B cell (primary cell): ENCODE measurements around the gene HPS6. TPM values are rescaled to one million over a fixed set of nuclear protein-coding genes. Genes with fewer than 3 reads are reported as not detected.

Experiments
- ATAC-seq: fragments of 200-7000 bp; cut with Tn5 transposase; one replicate; pipeline ENCODE4 v1.10.0; 2021; ENCODE audit warnings: low read depth, mild to moderate bottlenecking, moderate number of reproducible peaks, moderate library complexity
- CTCF ChIA-PET: fragments of 350-600 bp; sonication (Branson Sonifier 250); formaldehyde crosslinking; loops from one replicate; lab custom pipeline; 2021; ENCODE audit warnings: antibody characterized with exemption, inconsistent platforms; lab: Charles Lee
- POLR2A ChIA-PET: fragments of 350-600 bp; sonication (Branson Sonifier 250); formaldehyde crosslinking; loops from one replicate; lab custom pipeline; 2021; ENCODE audit warnings: antibody characterized with exemption; lab: Charles Lee
- DNase-seq: peaks from one replicate; pipeline ENCODE4 v3.0.0; 2013
- H2AFZ ChIP-seq: 2 replicates; pipeline ENCODE4 v1.6.1; 2012; ENCODE audit warnings: mild to moderate bottlenecking, low read depth, low read length; ENCODE audit not compliant: insufficient read depth, poor library complexity, severe bottlenecking
- H3K27ac ChIP-seq, 2 donors: 1 replicate in 1 of 2; 2 replicates in 1 of 2; pipeline ENCODE4 v1.5.1; 2012 to 2013; ENCODE audit warnings: low read length in 2 of 2, mild to moderate bottlenecking in 2 of 2, moderate library complexity in 1 of 2
- H3K27me3 ChIP-seq, 4 experiments: fragments of 200-600 bp in 1 of 4; sonication (generic) in 1 of 4; replicated peaks in 1 of 4; 1 replicate in 2 of 4; 2 replicates in 2 of 4; pipeline versions ENCODE4 v1.6.1 to v1.7.0; 2013 to 2016; ENCODE audit warnings: low read length in 3 of 4, mild to moderate bottlenecking in 2 of 4, mixed read lengths in 1 of 4, moderate library complexity in 1 of 4; ENCODE audit not compliant: insufficient read depth in 4 of 4, control insufficient read depth in 3 of 4; ENCODE audit errors: control extremely low read depth in 1 of 4
- H3K36me3 ChIP-seq, 2 experiments: replicated peaks in 1 of 2; 1 replicate in 1 of 2; 2 replicates in 1 of 2; pipeline versions ENCODE4 v1.6.1 to v1.7.1; 2013; ENCODE audit warnings: low read length in 1 of 2; ENCODE audit not compliant: insufficient read depth in 2 of 2, control insufficient read depth in 1 of 2; ENCODE audit errors: control extremely low read depth in 1 of 2, extremely low read depth in 1 of 2
- H3K4me1 ChIP-seq, 2 donors: fragments of 200-600 bp in 1 of 2; sonication (generic) in 1 of 2; 1 replicate in 1 of 2; 2 replicates in 1 of 2; pipeline versions ENCODE4 v1.5.1 to v1.6.1; 2013 to 2017; ENCODE audit warnings: low read length in 2 of 2; ENCODE audit not compliant: control insufficient read depth in 2 of 2, insufficient read depth in 2 of 2
- H3K4me2 ChIP-seq: replicated peaks from 2 replicates; pipeline ENCODE3; 2012; ENCODE audit warnings: mild to moderate bottlenecking, low read depth, low read length; ENCODE audit not compliant: poor library complexity, severe bottlenecking
- H3K4me3 ChIP-seq, 5 experiments: fragments of 200-600 bp in 1 of 5; sonication (generic) in 1 of 5; 1 replicate in 3 of 5; 2 replicates in 2 of 5; pipeline versions ENCODE4 v1.5.1 to v1.7.0; 2011 to 2016; ENCODE audit warnings: low read length in 4 of 5, mild to moderate bottlenecking in 4 of 5, low read depth in 2 of 5, control low read depth in 1 of 5, moderate library complexity in 1 of 5; ENCODE audit not compliant: insufficient read depth in 1 of 5; ENCODE audit errors: control extremely low read depth in 1 of 5, extremely low read depth in 1 of 5
- H3K79me2 ChIP-seq: fragments of 200-600 bp; sonication (generic); one replicate; pipeline ENCODE4 v1.6.0; 2016; ENCODE audit warnings: low read length; ENCODE audit not compliant: control insufficient read depth, insufficient read depth
- H3K9ac ChIP-seq: fragments of 200-600 bp; sonication (generic); 2 replicates; pipeline ENCODE4 v1.6.1; 2017; ENCODE audit warnings: mild to moderate bottlenecking, low read length, moderate library complexity
- H3K9me3 ChIP-seq, 3 donors: one replicate each; pipeline versions ENCODE4 v1.6.1 to v1.7.1; 2013; ENCODE audit warnings: low read length in 2 of 3; ENCODE audit not compliant: control insufficient read depth in 2 of 3, insufficient read depth in 1 of 3; ENCODE audit errors: control extremely low read depth in 1 of 3
- H4K20me1 ChIP-seq: 2 replicates; pipeline ENCODE4 v1.6.0; 2012; ENCODE audit warnings: mild to moderate bottlenecking, low read length; ENCODE audit not compliant: insufficient read depth, control insufficient read depth, poor library complexity, severe bottlenecking
- H3K27ac Mint-ChIP-seq: one replicate; pipeline ENCODE4 v1.8.0; 2021; ENCODE audit warnings: mixed read lengths
- H3K27me3 Mint-ChIP-seq: one replicate; pipeline ENCODE4 v1.8.0; 2021; ENCODE audit warnings: mixed read lengths
- H3K4me1 Mint-ChIP-seq: one replicate; pipeline ENCODE4 v1.8.0; 2021; ENCODE audit warnings: mixed read lengths
- H3K4me3 Mint-ChIP-seq: one replicate; pipeline ENCODE4 v1.8.0; 2021; ENCODE audit warnings: mixed read lengths
- H3K9me3 Mint-ChIP-seq: one replicate; pipeline ENCODE4 v1.8.0; 2022; ENCODE audit warnings: mixed read lengths; ENCODE audit not compliant: insufficient read depth
- EZH2 ChIP-seq: IDR thresholded peaks from 2 replicates; pipeline ENCODE4 v1.6.1; 2012; ENCODE audit warnings: borderline replicate concordance, low read depth, mild to moderate bottlenecking, moderate library complexity, low read length; ENCODE audit not compliant: insufficient read depth, poor library complexity, severe bottlenecking
- WGBS: methylation state at CpG from one replicate; pipeline ENCODE4 v1.1.5; 2013; ENCODE audit warnings: missing lambda C conversion rate; ENCODE audit not compliant: insufficient coverage; 5-methylcytosine and 5-hydroxymethylcytosine counted together
- intact Hi-C: fragments of 100-400 bp; cut with micrococcal nuclease; formaldehyde crosslinking; loops from one replicate; pipeline ENCODE4 v1.10.0; 2022
- polyA plus RNA-seq: library from polyadenylated mRNA; depleted of rRNA; stranded (reverse); fragments of >200 nt; gene quantifications from 2 replicates; pipeline ENCODE4 v1.2.3, GENCODE V29; 2012
- total RNA-seq, 2 donors: library from RNA; stranded (reverse); fragments of 120-200 nt in 1 of 2; gene quantifications; 1 replicate in 1 of 2; 2 replicates in 1 of 2; pipeline versions ENCODE4 v1.2.3 to v1.2.4, GENCODE V29; 2013 to 2022
- TF ChIP-seq, protein P1 (sequence below): fragments of 200-600 bp; IDR thresholded peaks from one replicate; pipeline ENCODE4 v1.8.0; 2022; ENCODE audit warnings: antibody characterized with exemption, mild to moderate bottlenecking

The HPS6 gene
- total and polyA plus RNA-seq, 2 donors (not counting 1 experiment from before 2014, with no cell fraction given), result 2.8 to 29.5 TPM

DNA sequence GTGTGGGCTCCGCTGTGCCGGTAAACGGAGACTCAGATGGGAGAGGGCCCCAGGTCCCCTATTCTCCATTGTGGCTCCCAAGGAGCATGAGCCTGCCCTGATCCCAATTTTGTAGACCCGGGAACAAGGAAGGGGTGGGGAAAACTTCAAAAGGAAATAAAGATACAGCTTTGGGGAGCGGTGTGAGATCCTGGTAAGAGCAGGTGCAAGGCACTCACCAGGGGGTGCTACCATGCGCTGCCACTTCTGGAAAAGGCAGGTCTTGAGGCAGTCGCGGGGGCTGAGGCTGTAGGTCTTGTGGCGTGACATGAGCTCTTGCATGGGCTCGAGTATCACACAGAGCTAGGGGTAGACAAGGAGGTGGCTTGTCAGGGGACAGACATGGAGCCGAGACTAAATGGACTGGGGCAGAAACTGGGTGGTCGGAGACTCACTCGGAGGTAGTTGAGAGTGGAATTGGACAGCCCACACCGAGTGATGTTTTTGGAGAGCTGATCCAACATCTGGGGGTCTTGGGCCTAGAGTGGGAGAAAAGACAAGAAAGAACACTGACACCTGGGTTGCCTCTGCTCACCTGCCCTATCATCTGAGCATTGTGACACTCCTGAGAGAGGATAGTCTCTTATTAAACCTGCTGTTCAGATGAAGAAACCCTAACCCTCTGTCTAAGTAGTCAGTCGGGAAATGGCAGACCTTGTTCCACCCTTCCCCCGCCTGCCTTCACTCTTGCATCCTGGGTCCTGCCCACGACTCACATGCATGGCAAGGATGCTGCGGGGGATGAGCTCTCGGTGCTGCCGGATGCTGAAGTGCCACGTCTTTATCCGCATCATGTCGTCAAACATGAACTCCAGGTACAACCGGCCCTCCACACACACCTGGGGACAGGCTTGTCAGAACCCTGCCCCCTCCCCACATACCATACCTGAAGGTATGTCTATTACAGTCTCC lies 44.3 kb downstream of the HPS6 start:
- H4K20me1 ChIP-seq, result peaks cover 71% of the 10 kb centered on the region
- no peak overlapping the region for H3K4me3 ChIP-seq
- Mint-ChIP-seq H3K27me3 (no peaks in the 10 kb centered on the region), H3K4me3 (no peak overlapping the region), H3K9me3 (no peaks in the 10 kb centered on the region), H3K4me1 (peaks cover 21% of the 10 kb centered on the region), H3K27ac (no peak overlapping the region)
- ChIA-PET POLR2A (no interaction called here), CTCF (interaction anchor here (0.7 kb wide), 1 partner anchor 36 kb away, joined by 3 read pairs; no protein-coding TSS in a partner anchor)
- peaks cover 42% of the 10 kb centered on the region for H3K79me2 ChIP-seq
- H3K27me3 ChIP-seq, result no peaks in the 10 kb centered on the region
- H3K9ac ChIP-seq, result no peak overlapping the region
- intact Hi-C loops, result no loop called here
- peaks cover 17 to 24% of the 10 kb centered on the region in 2 donors for H3K4me1 ChIP-seq
- no peak for ATAC-seq
- no peak overlapping the region for H3K4me2 ChIP-seq
- no peak for DNase-seq
- no peaks in the 10 kb centered on the region for H3K9me3 ChIP-seq
- WGBS, result 97% methylated on average over 24 of the region's 24 CpGs
- no peak overlapping the region for H2AFZ ChIP-seq
- no peak overlapping the region for H3K27ac ChIP-seq
- peaks cover 6 to 44% of the 10 kb centered on the region in 2 experiments for H3K36me3 ChIP-seq
- TF ChIP-seq, protein P1, sequence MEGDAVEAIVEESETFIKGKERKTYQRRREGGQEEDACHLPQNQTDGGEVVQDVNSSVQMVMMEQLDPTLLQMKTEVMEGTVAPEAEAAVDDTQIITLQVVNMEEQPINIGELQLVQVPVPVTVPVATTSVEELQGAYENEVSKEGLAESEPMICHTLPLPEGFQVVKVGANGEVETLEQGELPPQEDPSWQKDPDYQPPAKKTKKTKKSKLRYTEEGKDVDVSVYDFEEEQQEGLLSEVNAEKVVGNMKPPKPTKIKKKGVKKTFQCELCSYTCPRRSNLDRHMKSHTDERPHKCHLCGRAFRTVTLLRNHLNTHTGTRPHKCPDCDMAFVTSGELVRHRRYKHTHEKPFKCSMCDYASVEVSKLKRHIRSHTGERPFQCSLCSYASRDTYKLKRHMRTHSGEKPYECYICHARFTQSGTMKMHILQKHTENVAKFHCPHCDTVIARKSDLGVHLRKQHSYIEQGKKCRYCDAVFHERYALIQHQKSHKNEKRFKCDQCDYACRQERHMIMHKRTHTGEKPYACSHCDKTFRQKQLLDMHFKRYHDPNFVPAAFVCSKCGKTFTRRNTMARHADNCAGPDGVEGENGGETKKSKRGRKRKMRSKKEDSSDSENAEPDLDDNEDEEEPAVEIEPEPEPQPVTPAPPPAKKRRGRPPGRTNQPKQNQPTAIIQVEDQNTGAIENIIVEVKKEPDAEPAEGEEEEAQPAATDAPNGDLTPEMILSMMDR, result no peak
- no peak for TF ChIP-seq EZH2

GRCh38 chr10:102111276-102111675 lies 46.1 kb downstream of the HPS6 start:
- no peak overlapping the region for H3K9ac ChIP-seq
- H3K27me3 ChIP-seq, result no peaks in the 10 kb centered on the region
- Mint-ChIP-seq H3K27ac (no peak overlapping the region), H3K9me3 (no peaks in the 10 kb centered on the region), H3K27me3 (no peaks in the 10 kb centered on the region), H3K4me1 (peaks cover 30% of the 10 kb centered on the region), H3K4me3 (no peak overlapping the region)
- whole genome bisulfite sequencing, result 91% methylated on average over 10 of the region's 12 CpGs
- H3K4me3 ChIP-seq, result no peak overlapping the region
- no peak overlapping the region for H3K27ac ChIP-seq
- peaks cover 30 to 38% of the 10 kb centered on the region in 2 donors for H3K4me1 ChIP-seq
- H3K79me2 ChIP-seq, result peaks cover 58% of the 10 kb centered on the region
- DNase-seq (no peak), ATAC-seq (no peak)
- H2AFZ ChIP-seq, result no peak overlapping the region
- peaks cover 71% of the 10 kb centered on the region for H4K20me1 ChIP-seq
- CTCF ChIA-PET, result interaction anchor here (0.8 to 2.1 kb wide), 3 partner anchors 20 to 39 kb away, joined by 3 to 6 read pairs (median 3); no protein-coding TSS in a partner anchor
- no peak overlapping the region for H3K4me2 ChIP-seq
- no peaks in the 10 kb centered on the region for H3K9me3 ChIP-seq
- intact Hi-C loops, result no loop called here
- peaks cover 6 to 44% of the 10 kb centered on the region in 2 experiments for H3K36me3 ChIP-seq
- POLR2A ChIA-PET, result no interaction called here
- no peak for TF ChIP-seq EZH2
- TF ChIP-seq, protein P1, result no peak
